ENCODE results near the gene ASCC1.

- TF ChIP-seq CTCF (conservative IDR thresholded peaks at IDR 0.05; ENCODE audit: low read depth, low read length) (no peak), FOS (IDR thresholded peaks at IDR 0.05; ENCODE audit: low read depth, low read length) (no peak)
Measured at GRCh38 chr10:72109636-72110157, 106.4 kb downstream of the ASCC1 start.

All from IMR-90 (cell line).